ENCODE measurements around the gene NTHL1.
"Not testable (repeated sequence)": the region's sequence is repeated elsewhere in the genome, so short reads cannot be mapped to it uniquely, and the experiment has no call there.

Gene NTHL1

DNA sequence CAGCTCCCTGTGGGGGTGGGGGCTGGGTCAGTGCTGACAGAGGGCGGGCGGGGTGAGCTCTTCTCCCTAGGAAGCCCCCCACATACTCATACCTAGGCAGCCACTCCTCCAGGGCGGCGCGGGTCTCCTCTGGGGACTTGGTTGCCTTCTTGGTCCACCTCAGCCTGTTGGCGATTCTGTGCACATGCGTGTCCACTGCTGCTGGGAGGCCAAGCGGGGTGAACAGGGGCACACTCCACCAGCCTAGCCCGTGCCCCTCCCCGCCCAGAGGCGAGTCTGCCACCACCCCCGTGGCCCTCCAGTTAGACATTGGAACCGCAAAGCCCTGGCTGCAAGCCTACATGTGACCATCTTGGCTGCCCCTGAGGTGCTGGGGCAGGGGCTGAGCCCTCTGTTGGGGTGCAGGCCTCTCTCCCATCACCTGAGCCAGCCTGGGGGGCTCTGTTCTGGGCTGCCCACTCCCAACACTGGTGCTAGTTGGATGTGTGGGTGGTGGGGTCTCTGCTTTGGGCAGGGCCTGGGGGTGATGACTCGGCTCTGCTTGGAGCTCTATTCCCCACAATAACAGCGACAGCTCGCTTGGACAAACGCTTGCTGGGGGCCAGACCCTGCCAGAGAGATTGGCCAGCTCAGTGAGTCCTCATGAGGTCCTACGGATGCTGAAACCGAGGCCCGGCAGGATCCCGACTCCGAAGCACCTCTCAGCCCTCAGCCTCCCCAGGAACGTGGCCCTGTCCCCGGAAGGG is 7.4 kb downstream of the NTHL1 start:
- DNase-seq: no peak

DNA sequence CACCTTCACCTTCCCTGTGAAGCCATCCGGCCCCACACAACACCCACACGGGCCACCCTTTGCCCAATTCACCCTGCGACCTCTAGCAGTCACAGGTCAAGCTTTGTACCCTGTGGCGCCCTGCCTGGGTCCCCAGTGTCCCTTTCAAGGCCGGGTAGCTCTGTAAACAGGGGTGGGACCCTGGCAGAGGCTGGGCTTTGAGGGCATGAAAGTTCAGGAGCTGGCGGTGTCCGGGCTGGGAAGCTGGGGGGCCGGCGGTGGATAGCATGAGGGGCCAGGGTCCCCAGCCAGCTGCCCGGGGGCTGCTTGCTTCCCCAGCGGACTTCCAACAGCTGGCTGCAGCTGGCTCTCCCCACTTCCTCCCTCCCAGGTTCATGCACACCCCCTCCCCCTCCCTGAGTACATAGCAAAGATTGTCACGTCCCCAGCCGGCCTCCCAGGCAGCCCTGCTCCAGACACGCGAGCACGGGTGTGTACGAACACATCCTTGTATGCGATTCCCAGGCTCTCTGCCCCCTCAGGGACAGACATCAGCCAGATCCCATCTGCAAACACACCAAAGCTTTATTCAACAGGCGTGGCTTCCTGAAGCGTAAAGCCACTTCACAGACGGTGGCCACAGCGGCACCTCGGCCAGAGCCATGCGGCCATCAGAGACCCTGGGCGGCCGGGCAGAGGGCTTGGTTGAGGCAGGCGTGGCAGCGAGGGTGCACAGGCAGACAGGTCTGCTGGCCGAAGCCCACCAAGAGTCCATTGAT is 8.2 kb downstream of the NTHL1 start:
- no peak for DNase-seq

GRCh38 chr16:2038382-2039231 is 9.0 kb downstream of the NTHL1 start:
- DNase-seq: no peak

GRCh38 chr16:2037647-2038381 is 9.8 kb downstream of the NTHL1 start:
- no peak for DNase-seq

DNA sequence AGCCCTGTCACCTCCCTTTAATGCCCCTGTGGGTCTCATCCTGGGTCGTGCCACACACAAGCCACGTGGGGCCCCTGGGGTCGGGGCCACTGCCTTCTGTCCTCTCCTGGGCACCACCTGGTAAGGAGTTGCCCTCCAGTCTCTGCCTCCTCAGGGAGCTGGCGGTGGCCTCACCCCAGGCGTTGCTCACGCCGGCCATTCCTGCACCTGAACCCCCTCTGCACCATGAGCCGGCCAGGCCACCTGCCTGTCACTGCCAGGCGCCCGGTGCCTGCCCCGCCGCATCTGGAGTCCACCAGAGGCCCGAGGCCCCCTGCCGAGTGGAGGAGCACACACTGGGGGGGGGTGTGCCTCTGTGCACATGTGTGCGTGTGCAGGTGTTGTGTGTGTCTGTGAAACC is 10.5 kb downstream of the NTHL1 start:
- DNase-seq: no peak

GRCh38 chr16:2036200-2036966 is 11.3 kb downstream of the NTHL1 start:
- no peak for DNase-seq

- DNase-seq: peak; percentile 31
Measured at GRCh38 chr16:2035431-2036199, 12.0 kb downstream of the NTHL1 start.

DNA sequence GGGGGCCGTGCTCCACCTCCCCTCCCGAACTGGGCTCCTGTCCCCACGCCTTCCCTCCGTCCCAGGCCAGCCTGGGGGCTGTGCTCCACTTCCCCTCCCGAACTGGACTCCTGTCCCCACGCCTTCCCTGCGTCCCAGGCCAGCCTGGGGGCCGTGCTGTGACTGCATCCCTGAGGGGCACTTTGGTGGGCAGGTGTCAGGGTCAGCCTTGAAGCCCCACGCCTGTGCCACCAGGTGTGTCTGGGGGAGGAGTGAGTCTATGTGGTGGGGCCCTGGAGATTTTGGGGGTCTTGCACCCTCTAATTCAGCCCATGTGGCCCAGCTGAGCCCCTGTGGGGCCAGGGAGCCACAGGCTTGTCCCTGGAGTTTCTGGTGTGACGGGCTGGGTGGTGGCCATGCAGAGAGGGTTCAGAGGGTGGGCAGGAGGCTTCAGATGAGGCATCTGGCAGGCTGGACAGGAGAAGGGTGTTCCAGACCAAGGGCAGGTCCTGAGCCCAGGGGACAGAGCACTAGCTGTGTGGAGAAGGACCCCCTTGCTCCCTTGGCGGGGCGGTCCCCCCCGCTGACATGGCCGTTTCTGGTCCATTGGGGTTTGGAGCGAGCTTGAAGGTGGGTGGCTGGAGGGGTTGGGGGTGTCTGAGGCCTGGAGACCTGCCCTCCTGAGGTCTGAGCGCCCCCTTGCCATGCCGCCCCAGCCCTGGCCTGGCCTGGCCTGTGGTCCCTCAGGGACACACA is 12.8 kb downstream of the NTHL1 start:
- DNase-seq: no peak

DNA sequence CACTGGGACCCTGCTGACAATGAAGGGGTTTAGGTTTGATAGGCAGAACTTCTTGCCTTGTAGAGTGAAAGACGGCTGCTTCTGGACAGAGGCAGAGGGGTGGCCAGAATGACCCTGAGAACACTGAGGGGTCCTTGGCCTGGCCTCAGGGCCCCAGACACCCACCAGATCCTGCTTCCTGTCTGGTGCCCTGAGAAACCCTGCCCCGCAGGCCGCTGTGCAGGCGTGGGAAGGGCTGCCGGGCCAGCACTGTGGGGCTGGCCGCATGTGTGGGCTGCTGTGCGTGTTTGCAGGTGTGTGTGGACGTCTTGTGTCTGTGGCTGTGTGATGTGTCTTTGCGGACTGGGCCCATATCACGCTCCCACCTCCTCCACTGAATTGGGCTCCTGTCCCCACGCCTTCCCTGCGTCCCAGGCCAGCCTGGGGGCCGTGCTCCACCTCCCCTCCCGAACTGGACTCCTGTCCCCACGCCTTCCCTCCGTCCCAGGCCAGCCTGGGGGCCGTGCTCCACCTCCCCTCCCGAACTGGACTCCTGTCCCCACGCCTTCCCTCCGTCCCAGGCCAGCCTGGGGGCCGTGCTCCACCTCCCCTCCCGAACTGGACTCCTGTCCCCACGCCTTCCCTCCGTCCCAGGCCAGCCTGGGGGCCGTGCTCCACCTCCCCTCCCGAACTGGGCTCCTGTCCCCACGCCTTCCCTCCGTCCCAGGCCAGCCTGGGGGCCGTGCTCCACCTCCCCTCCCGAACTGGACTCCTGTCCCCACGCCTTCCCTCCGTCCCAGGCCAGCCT is 13.5 kb downstream of the NTHL1 start:
- not testable (repeated sequence) for DNase-seq

- DNase-seq: no peak
Measured at GRCh38 chr16:2033057-2033908, 14.4 kb downstream of the NTHL1 start.

- DNase-seq: no peak
Measured at GRCh38 chr16:2032285-2033056, 15.2 kb downstream of the NTHL1 start.

DNA sequence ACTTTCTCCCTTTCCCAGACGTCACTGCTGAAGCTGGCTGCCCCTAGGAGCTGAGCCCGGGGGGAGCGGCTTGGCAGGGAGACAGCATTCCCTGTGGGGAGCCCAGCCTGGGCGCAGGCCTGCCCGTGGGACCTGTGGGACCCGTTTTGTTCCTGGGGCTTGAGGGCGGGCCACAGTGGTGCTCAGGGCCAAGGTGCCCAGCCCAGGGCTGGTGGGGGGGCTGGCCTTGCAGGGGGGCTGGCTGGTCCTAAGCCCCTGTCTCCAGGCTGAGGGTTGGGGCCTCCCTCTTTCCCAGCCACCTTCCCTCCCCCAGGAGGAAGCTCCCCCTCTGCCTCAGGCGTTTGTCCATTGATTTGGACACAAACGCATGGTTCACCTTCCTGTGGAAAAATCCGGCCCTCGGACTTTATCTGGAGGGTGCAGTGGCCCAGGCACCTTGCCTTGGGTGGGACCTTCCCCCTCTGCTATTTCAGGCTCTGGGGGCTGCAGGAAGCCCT is 16.5 kb downstream of the NTHL1 start:
- no peak for DNase-seq

DNA sequence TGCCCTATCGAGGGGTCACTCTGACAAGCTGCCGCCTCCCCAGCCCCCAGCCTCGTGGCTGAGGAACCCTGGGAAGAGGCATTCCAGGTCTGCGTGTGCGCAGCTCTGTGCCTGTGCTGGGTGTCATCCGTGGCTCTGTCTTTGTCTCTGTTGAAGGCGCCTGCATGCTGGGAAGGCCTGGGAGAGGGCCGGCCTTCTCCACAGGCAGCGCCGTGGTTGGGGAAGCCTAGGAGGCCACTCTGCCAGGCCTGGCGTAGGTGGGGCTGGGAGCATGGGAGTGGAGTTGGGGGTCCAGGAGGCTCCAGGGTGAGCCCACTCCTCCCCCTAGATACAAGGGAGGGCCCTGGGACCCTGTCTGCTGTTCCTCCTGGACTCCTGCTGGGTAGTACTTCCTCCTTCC is 17.6 kb downstream of the NTHL1 start:
- DNase-seq: no peak

GRCh38 chr16:2029350-2029749 is 18.3 kb downstream of the NTHL1 start:
- DNase-seq: no peak

DNA sequence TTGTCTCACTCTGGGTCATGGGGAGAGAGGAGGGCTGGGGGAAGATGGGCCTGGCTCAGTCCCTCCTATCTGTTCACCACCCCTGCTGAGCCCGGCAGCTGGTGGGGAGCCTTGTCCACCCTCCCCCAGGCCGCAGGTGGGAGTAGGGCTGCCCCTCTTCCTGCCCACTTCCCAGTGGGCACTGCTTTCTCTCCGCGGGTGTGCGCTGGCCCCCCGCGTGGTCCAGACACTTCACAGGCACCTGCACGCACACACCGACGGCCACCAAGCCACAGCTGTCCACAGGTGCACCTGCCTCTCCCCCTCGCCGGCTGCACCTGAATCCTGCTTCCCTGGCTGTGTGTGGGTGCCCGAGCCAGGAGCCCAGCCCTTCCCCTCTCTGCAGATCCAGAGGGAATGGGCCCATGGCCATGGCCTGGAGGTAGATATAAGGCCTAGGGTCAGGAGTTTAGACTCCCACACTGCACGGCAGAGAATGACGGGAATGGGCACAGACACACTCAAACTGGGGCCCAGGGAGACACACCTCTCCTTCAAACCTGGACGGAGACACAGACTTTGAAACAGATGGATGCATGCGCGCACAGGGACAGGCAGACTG is 18.9 kb downstream of the NTHL1 start:
- no peak for DNase-seq

- no peak for DNase-seq
Measured at GRCh38 chr16:2028146-2028545, 19.5 kb downstream of the NTHL1 start.
